Neural crest cell (in vitro differentiated cells): ENCODE measurements around the gene SMAD5. TPM values are rescaled to one million over a fixed set of nuclear protein-coding genes. Genes with fewer than 3 reads are reported as not detected.

Source experiments
- DNase-seq: peaks from one replicate; pipeline ENCODE4 v3.0.0; 2021; ENCODE audit warnings: low read depth, mixed read lengths, low spot score
- H3K27ac Mint-ChIP-seq: one replicate; pipeline ENCODE4 v1.8.0; 2021; ENCODE audit warnings: mild to moderate bottlenecking, mixed read lengths; ENCODE audit not compliant: unreplicated experiment
- H3K27me3 Mint-ChIP-seq: 2 replicates; pipeline ENCODE4 v1.8.0; 2021; ENCODE audit warnings: low read depth, mild to moderate bottlenecking, mixed read lengths
- H3K36me3 Mint-ChIP-seq: 2 replicates; pipeline ENCODE4 v1.8.0; 2021; ENCODE audit warnings: low read depth, mild to moderate bottlenecking, mixed read lengths
- H3K4me1 Mint-ChIP-seq: 2 replicates; pipeline ENCODE4 v1.8.0; 2021; ENCODE audit warnings: mixed read lengths
- H3K4me3 Mint-ChIP-seq: one replicate; pipeline ENCODE4 v1.8.0; 2021; ENCODE audit warnings: mild to moderate bottlenecking, mixed read lengths
- H3K9me3 Mint-ChIP-seq: 2 replicates; pipeline ENCODE4 v1.8.0; 2021; ENCODE audit warnings: mixed read lengths
- CTCF ChIP-seq: fragments of 200-600 bp; sonication (generic); conservative IDR thresholded peaks from 2 replicates; pipeline ENCODE4 v1.5.0; 2021; ENCODE audit warnings: antibody characterized with exemption, mild to moderate bottlenecking
- total RNA-seq: library from RNA; stranded (reverse); gene quantifications from 2 replicates; pipeline ENCODE4 v1.2.1, GENCODE V29; 2021

Gene SMAD5
- total RNA-seq, 1 donor from 2014 or later: 82.6 TPM

DNA sequence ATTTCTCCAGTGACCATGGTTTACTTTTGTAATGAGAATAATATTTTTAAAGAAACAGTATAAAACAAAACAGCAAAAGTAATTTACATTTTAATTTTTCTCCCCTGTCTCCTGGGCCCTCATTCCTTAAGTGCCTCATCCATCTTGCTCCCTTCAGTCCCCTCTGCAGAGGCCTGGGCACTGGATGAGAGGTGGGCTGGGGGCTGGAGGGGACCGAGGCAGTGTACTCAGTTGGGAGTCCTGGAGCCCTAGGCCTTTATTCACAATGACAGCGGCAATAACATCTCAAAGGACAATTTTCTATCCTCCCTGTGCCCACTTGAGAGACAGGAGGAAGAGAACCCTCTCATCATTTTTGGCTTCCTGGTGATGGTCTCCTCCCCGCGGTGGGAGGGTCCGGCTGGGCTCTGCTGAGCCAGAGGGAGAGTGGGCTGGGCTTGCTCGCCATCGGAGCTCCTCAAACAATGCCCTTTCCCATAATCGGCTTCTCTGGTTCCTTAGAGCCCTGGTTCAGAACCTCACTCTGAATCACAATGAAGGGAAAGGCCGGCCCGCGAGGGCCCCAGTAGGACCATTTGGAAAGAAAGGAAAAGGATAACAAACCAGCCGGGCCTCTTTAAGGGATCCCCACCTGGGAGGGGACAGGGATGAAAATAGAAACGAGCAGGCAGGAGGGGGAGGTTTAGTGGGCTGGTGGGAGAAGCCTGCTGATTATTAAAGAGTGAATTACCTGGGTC, 70.0 kb downstream of the SMAD5 start:
- Mint-ChIP-seq H3K27me3 (peaks cover 37% of the 10 kb centered on the region), H3K36me3 (peaks cover 2% of the 10 kb centered on the region), H3K4me3 (peak overlapping the region; percentile 72), H3K9me3 (no peaks in the 10 kb centered on the region), H3K4me1 (peaks cover 15% of the 10 kb centered on the region), H3K27ac (no peak overlapping the region)
- TF ChIP-seq CTCF: no peak
- peak; percentile 14 for DNase-seq

DNA sequence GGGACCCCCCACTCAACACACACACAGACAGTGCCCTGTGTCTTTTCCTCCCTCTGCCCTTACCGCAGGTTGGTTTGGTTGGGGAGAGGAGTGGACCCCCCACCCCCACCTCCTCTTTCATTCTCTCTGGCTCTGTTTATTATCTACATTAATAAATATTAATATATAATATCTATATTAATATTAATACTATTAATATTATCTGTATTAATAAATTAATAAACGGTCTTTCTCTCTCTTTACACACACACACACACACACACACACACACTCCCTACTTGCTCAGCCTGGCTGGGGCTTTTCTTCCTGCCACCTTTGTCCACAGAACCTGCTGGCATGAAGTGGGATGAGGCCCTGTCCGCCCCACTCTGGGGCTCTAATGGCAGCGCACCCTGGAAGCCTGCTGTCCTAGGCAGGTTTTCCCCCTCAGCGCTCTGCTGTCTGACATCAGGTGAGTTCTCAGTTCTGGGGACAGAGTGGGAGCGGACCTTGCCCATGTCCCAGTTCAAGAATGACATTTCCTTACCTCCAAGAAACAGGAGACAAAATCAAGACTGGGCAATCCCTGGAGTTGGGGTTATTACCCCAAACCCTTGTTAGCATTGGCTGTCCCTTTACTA, 70.8 kb downstream of the SMAD5 start:
- Mint-ChIP-seq H3K27me3 (peaks cover 33% of the 10 kb centered on the region), H3K27ac (no peak overlapping the region), H3K9me3 (no peaks in the 10 kb centered on the region), H3K36me3 (peaks cover 2% of the 10 kb centered on the region), H3K4me1 (peaks cover 15% of the 10 kb centered on the region), H3K4me3 (peak overlapping the region; percentile 72)
- TF ChIP-seq CTCF: no peak
- DNase-seq: no peak

DNA sequence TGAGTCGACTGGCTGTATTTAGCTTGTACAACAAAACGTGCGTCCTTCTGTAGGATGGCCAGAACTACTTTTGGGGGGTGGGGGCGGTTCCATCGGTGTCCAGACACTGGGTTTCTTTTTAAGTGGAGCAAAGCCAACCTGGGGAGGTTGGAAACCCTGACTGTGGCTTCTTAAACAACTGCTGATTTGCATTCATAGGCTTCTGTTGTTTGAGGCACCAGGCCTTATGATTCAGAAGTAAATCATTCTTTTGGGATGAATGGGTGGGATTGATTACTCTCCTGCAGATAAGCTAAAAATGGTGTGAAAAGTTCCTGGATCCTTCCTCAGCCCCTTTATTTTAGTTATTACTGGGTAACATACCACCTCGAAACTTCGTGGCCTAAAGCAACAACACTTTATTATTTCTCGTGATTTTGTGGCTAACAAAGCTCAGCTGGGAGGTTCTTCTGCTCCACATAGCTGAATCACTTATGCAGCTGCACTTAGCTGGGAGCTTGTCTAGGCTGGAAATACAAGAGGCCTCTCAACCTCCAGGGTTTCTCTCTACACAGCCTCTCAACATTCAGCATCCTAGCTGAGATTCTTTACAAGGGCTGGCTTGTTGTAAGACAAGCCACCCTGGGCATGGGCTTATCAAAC, 72.5 kb downstream of the SMAD5 start:
- Mint-ChIP-seq H3K27me3 (peaks cover 23% of the 10 kb centered on the region), H3K27ac (no peak overlapping the region), H3K36me3 (peaks cover 2% of the 10 kb centered on the region), H3K4me3 (no peak overlapping the region), H3K4me1 (peaks cover 15% of the 10 kb centered on the region), H3K9me3 (no peaks in the 10 kb centered on the region)
- no peak for TF ChIP-seq CTCF
- no peak for DNase-seq

- Mint-ChIP-seq H3K9me3 (no peaks in the 10 kb centered on the region), H3K27ac (no peak overlapping the region), H3K4me1 (peaks cover 15% of the 10 kb centered on the region), H3K4me3 (no peak overlapping the region), H3K36me3 (peaks cover 2% of the 10 kb centered on the region), H3K27me3 (peaks cover 17% of the 10 kb centered on the region)
- no peak for DNase-seq
- TF ChIP-seq CTCF: no peak
Observed at GRCh38 chr5:136205941-136206340, 73.3 kb downstream of the SMAD5 start.

DNA sequence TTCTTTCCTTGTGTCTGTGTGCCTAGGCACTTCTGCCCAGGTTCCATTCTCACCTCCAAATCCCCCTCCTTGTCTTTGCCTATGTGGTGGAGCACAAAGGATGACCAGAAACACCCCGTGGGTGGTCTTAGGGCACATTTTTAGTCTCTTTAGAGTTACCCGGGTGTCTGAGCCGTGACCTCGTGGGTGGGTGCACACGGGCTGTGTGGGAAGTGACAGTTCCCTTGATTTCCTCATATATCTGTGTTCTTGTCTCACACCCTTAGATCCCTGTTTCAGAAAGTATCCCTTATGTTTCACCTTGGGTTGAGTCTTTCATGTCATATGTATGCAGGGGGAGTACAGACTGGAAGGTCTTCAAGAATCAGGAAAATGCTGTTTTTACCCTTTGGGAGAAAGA, 73.7 kb downstream of the SMAD5 start:
- no peak for TF ChIP-seq CTCF
- Mint-ChIP-seq H3K9me3 (no peaks in the 10 kb centered on the region), H3K27ac (peak overlapping the region; percentile 47), H3K36me3 (peaks cover 2% of the 10 kb centered on the region), H3K4me3 (no peak overlapping the region), H3K27me3 (peaks cover 13% of the 10 kb centered on the region), H3K4me1 (peaks cover 15% of the 10 kb centered on the region)
- DNase-seq: no peak
